Caco-2 (cell line): Measurements from ENCODE around the gene KATNB1. TPM values are rescaled to one million over a fixed set of nuclear protein-coding genes. Genes with fewer than 3 reads are reported as not detected.

Source experiments
- microRNA-seq: library from miRNA; unstranded; fragments of <30 nt; microRNA quantifications from one replicate; pipeline ENCODE4 v1.2.0, GENCODE V29; 2022
- total RNA-seq: library from RNA; stranded (reverse); gene quantifications from 2 replicates; pipeline ENCODE4 v1.2.3, GENCODE V29; 2022

KATNB1 gene
- total RNA-seq, 1 experiment from 2014 or later: 32.4 TPM

Small RNA genes within 50 kb of the gene (microRNA-seq; reads per million reads assigned to microRNA genes)
- not detected for gene MIR6772

Other genes with a start within 250 kb of the KATNB1 start
- 111 and 122 TPM in 2 replicates for gene DOK4, start 249.3 kb upstream of the KATNB1 start, total RNA-seq
- 9.1 and 11.8 TPM in 2 replicates for gene CCDC102A, start 199.2 kb upstream of the KATNB1 start, total RNA-seq
- 4.6 and 5.2 TPM in 2 replicates for gene ADGRG5, start 193.1 kb upstream of the KATNB1 start, total RNA-seq
- gene ADGRG1, start 107.1 kb upstream of the KATNB1 start, total RNA-seq: 153 and 195 TPM in 2 replicates
- 0.25 TPM in 1 of 2 replicates, not detected in the other for gene ADGRG3, start 67.5 kb upstream of the KATNB1 start, total RNA-seq
- 1.1 and 1.2 TPM in 2 replicates for gene DRC7, start 41.0 kb upstream of the KATNB1 start, total RNA-seq
- 103 and 108 TPM in 2 replicates for gene KIFC3, start 66.7 kb downstream of the KATNB1 start, total RNA-seq
- gene CNGB1, start 235.4 kb downstream of the KATNB1 start, total RNA-seq: not detected in 2 replicates